ENCODE measurements around the gene CLDND1. TPM values are rescaled to one million over a fixed set of nuclear protein-coding genes. Genes with fewer than 3 reads are reported as not detected.

The CLDND1 gene
- total and polyA plus RNA-seq, 2 of the 13 experiments (the other 11 are each of a cell fraction or from before 2014, with no cell fraction given), result 50.8 to 121 TPM

- TF ChIP-seq AHDC1 (CRISPR knock-in tag; IDR thresholded peaks at IDR 0.05; ENCODE audit: borderline replicate concordance), result no peak
- no peak for TF ChIP-seq CHCHD3 (CRISPR knock-in tag; IDR thresholded peaks at IDR 0.05)
- TF ChIP-seq PLRG1 (conservative IDR thresholded peaks at IDR 0.05), result no peak
- TF ChIP-seq YEATS2 (CRISPR knock-in tag; IDR thresholded peaks at IDR 0.05; ENCODE audit: borderline replicate concordance), result no peak
- TF ChIP-seq ZMYM2 (CRISPR knock-in tag; IDR thresholded peaks at IDR 0.05), result no peak
- TF ChIP-seq TMF1 (CRISPR knock-in tag; IDR thresholded peaks at IDR 0.05; ENCODE audit: low read depth), result no peak
- no peak for TF ChIP-seq ZNF225 (CRISPR knock-in tag; IDR thresholded peaks at IDR 0.05)
- no peak for TF ChIP-seq KIAA2018 (CRISPR knock-in tag; IDR thresholded peaks at IDR 0.05; ENCODE audit: borderline replicate concordance)
- TF ChIP-seq SPEN (CRISPR knock-in tag; IDR thresholded peaks at IDR 0.05; ENCODE audit: low read depth), result no peak
- TF ChIP-seq BATF2 (CRISPR knock-in tag; IDR thresholded peaks at IDR 0.05), result no peak
These were observed 2.8 kb upstream of the CLDND1 start (continued) for GRCh38 chr3:98525494-98525893.

Measured in HepG2 (cell line).